H1 (cell line): ENCODE measurements around the gene SVIL. TPM values are rescaled to one million over a fixed set of nuclear protein-coding genes. Genes with fewer than 3 reads are reported as not detected.
A peak's percentile ranks its signal among the peaks of the same experiment; 100 is the strongest.

Experiments used
- CTCF ChIA-PET: fragments of 300-600 bp; sonication (Branson Sonifier 250); formaldehyde crosslinking; loops from one replicate; lab custom pipeline; 2021; ENCODE audit not compliant: partially characterized antibody; lab: Charles Lee
- POLR2A ChIA-PET: fragments of 300-600 bp; sonication (Branson Sonifier 250); formaldehyde crosslinking; loops from one replicate; lab custom pipeline; 2021; ENCODE audit warnings: inconsistent platforms; ENCODE audit not compliant: partially characterized antibody; lab: Charles Lee
- DNase-seq, 2 experiments: peaks; one replicate each; pipeline versions ENCODE4 v3.0.0 to v3.0.0-alpha.2; 2010 to 2022; ENCODE audit warnings: low spot score in 2 of 2, low read depth in 1 of 2, mixed read lengths in 1 of 2
- FAIRE-seq: peaks from 2 replicates; lab custom pipeline; 2011; peaks lifted over from hg19 to GRCh38; lab: Jason Lieb, UNC
- H2AFZ ChIP-seq: 2 replicates; pipeline ENCODE4 v1.8.1; 2012; ENCODE audit warnings: low read length, inconsistent platforms
- H2AK5ac ChIP-seq: 2 replicates; pipeline ENCODE4 v1.6.1; 2013; ENCODE audit warnings: low read depth, low read length
- H2BK120ac ChIP-seq: replicated peaks from 2 replicates; pipeline ENCODE3; 2013; ENCODE audit warnings: low read depth, low read length, inconsistent platforms
- H2BK12ac ChIP-seq: 2 replicates; pipeline ENCODE4 v1.6.1; 2013; ENCODE audit warnings: low read depth, low read length
- H2BK15ac ChIP-seq: 2 replicates; pipeline ENCODE4 v1.6.1; 2013; ENCODE audit warnings: low read length
- H2BK20ac ChIP-seq: 2 replicates; pipeline ENCODE4 v1.6.1; 2013; ENCODE audit warnings: low read length
- H2BK5ac ChIP-seq: 2 replicates; pipeline ENCODE4 v1.6.1; 2013; ENCODE audit warnings: low read depth, low read length
- H3K14ac ChIP-seq: 2 replicates; pipeline ENCODE4 v1.6.1; 2013; ENCODE audit warnings: inconsistent platforms; ENCODE audit not compliant: insufficient read length
- H3K18ac ChIP-seq: 2 replicates; pipeline ENCODE4 v1.6.1; 2013; ENCODE audit warnings: low read length; ENCODE audit errors: extremely low read depth
- H3K23ac ChIP-seq: 2 replicates; pipeline ENCODE4 v1.6.1; 2013; ENCODE audit warnings: inconsistent platforms; ENCODE audit not compliant: insufficient read length
- H3K23me2 ChIP-seq: 2 replicates; pipeline ENCODE4 v1.6.1; 2013; ENCODE audit warnings: low read depth, low read length
- H3K27ac ChIP-seq: 2 replicates; pipeline ENCODE4 v1.6.1; 2011; ENCODE audit warnings: low read depth, low read length, inconsistent platforms
- H3K27me3 ChIP-seq, 4 experiments: replicated peaks in 1 of 4; 1 replicate in 1 of 4; 2 replicates in 3 of 4; pipeline versions ENCODE4 v1.6.1 to v1.8.1; 2011 to 2013; ENCODE audit warnings: low read length in 3 of 4, mild to moderate bottlenecking in 3 of 4, inconsistent platforms in 2 of 4, mixed read lengths in 2 of 4, moderate library complexity in 1 of 4; ENCODE audit not compliant: control insufficient read depth in 3 of 4, insufficient read depth in 3 of 4; ENCODE audit errors: extremely low read depth in 1 of 4
- H3K36me3 ChIP-seq, 4 experiments: 2 replicates each; pipeline versions ENCODE4 v1.6.1 to v1.8.1; 2011 to 2013; ENCODE audit warnings: mild to moderate bottlenecking in 4 of 4, low read length in 3 of 4, moderate library complexity in 2 of 4, control low read depth in 1 of 4, inconsistent platforms in 1 of 4; ENCODE audit not compliant: insufficient read depth in 4 of 4, control insufficient read depth in 2 of 4
- H3K4ac ChIP-seq: replicated peaks from 2 replicates; pipeline ENCODE3; 2013; ENCODE audit warnings: low read length, low read depth, mixed read lengths, inconsistent platforms; ENCODE audit not compliant: insufficient read length
- H3K4me1 ChIP-seq, 4 experiments: replicated peaks in 1 of 4; 1 replicate in 1 of 4; 2 replicates in 3 of 4; pipeline versions ENCODE4 v1.6.1 to v1.8.1; 2011 to 2013; ENCODE audit warnings: low read length in 3 of 4, inconsistent platforms in 2 of 4, mixed read lengths in 1 of 4; ENCODE audit not compliant: insufficient read depth in 4 of 4, control insufficient read depth in 3 of 4
- H3K4me2 ChIP-seq, 2 experiments: 2 replicates each; pipeline versions ENCODE4 v1.6.1 to v1.8.1; 2011 to 2013; ENCODE audit warnings: low read depth in 2 of 2, low read length in 2 of 2, control low read depth in 1 of 2, inconsistent platforms in 1 of 2, mild to moderate bottlenecking in 1 of 2; ENCODE audit not compliant: insufficient read depth in 1 of 2
- H3K4me3 ChIP-seq, 4 experiments: fragments of 200-600, 300-600 bp in 1 of 4; sonication (generic), shearing (Covaris generic), sonication (Bioruptor Twin) in 1 of 4; 2 replicates each; pipeline versions ENCODE4 v1.5.1 to v1.8.1; 2011 to 2016; ENCODE audit warnings: low read length in 4 of 4, low read depth in 3 of 4, control low read depth in 2 of 4, inconsistent platforms in 2 of 4, mild to moderate bottlenecking in 2 of 4, mixed read lengths in 1 of 4, moderate library complexity in 1 of 4; ENCODE audit not compliant: insufficient read depth in 2 of 4; ENCODE audit errors: extremely low read depth in 1 of 4
- H3K56ac ChIP-seq: replicated peaks from 2 replicates; pipeline ENCODE3; 2013; ENCODE audit warnings: low read depth, mild to moderate bottlenecking, mixed read lengths, low read length, inconsistent platforms; ENCODE audit not compliant: insufficient read length
- H3K79me1 ChIP-seq: 2 replicates; pipeline ENCODE4 v1.6.1; 2013; ENCODE audit warnings: low read depth, low read length, control low read depth
- H3K79me2 ChIP-seq, 2 experiments: 2 replicates each; pipeline versions ENCODE4 v1.6.1 to v1.8.1; 2012 to 2013; ENCODE audit warnings: low read length in 2 of 2, mild to moderate bottlenecking in 2 of 2, inconsistent platforms in 1 of 2; ENCODE audit not compliant: insufficient read depth in 2 of 2, control insufficient read depth in 1 of 2
- H3K9ac ChIP-seq, 4 experiments: replicated peaks in 1 of 4; 1 replicate in 1 of 4; 2 replicates in 3 of 4; pipeline versions ENCODE4 v1.6.1 to v1.8.1; 2011 to 2013; ENCODE audit warnings: low read depth in 3 of 4, low read length in 3 of 4, control low read depth in 2 of 4, mild to moderate bottlenecking in 2 of 4, moderate library complexity in 2 of 4, inconsistent platforms in 1 of 4; ENCODE audit errors: extremely low read depth in 1 of 4
- H3K9me3 ChIP-seq, 2 experiments: 2 replicates each; pipeline versions ENCODE4 v1.6.1 to v1.8.1; 2012 to 2013; ENCODE audit warnings: mild to moderate bottlenecking in 2 of 2, moderate library complexity in 2 of 2, control low read depth in 1 of 2, inconsistent platforms in 1 of 2, low read depth in 1 of 2, low read length in 1 of 2, mixed read lengths in 1 of 2; ENCODE audit not compliant: insufficient read depth in 2 of 2
- H4K20me1 ChIP-seq, 2 experiments: replicated peaks in 1 of 2; 2 replicates each; pipeline versions ENCODE3 to v1.8.1; 2011 to 2013; ENCODE audit warnings: inconsistent platforms in 2 of 2, low read length in 2 of 2, mild to moderate bottlenecking in 1 of 2; ENCODE audit not compliant: insufficient read depth in 2 of 2, control insufficient read depth in 1 of 2
- H4K5ac ChIP-seq: 2 replicates; pipeline ENCODE4 v1.6.1; 2013; ENCODE audit warnings: low read length, low read depth, mixed read lengths, inconsistent platforms; ENCODE audit not compliant: insufficient read length
- H4K8ac ChIP-seq: 2 replicates; pipeline ENCODE4 v1.8.0; 2013; ENCODE audit warnings: mild to moderate bottlenecking, moderate library complexity, low read length, inconsistent platforms; ENCODE audit not compliant: insufficient read depth; ENCODE audit errors: extremely low read depth
- H4K91ac ChIP-seq: replicated peaks from 2 replicates; pipeline ENCODE3; 2013; ENCODE audit warnings: low read length, mixed read lengths, inconsistent platforms; ENCODE audit not compliant: insufficient read length
- NANOG ChIP-seq: IDR thresholded peaks from 2 replicates; pipeline ENCODE4 v1.6.1; 2011; ENCODE audit warnings: low read length, low read depth, mild to moderate bottlenecking, inconsistent platforms; ENCODE audit not compliant: insufficient read depth, poor library complexity, severe bottlenecking
- TAF1 ChIP-seq: IDR thresholded peaks from 2 replicates; pipeline ENCODE4 v1.6.1; 2011; ENCODE audit warnings: mild to moderate bottlenecking, low read depth, low read length
- WGBS, 2 experiments: shearing (Covaris generic) in 1 of 2; methylation state at CpG; one replicate each; pipeline versions ENCODE4 v1.1.6 to v1.1.7; 2013 to 2015; ENCODE audit warnings: low lambda C conversion rate in 2 of 2, mixed read lengths in 2 of 2, inconsistent platforms in 1 of 2, low coverage in 1 of 2, missing lambda C conversion rate in 1 of 2; ENCODE audit not compliant: insufficient replicate concordance in 2 of 2, insufficient coverage in 1 of 2, insufficient read length in 1 of 2; ENCODE audit errors: extremely low coverage in 1 of 2, missing lambda C conversion rate in 1 of 2; 5-methylcytosine and 5-hydroxymethylcytosine counted together
- polyA plus RNA-seq, 7 experiments: library from polyadenylated mRNA; depleted of rRNA in 3 of 7; stranded (reverse) in 5 of 7; unstranded in 2 of 7; fragments of >200 nt in 5 of 7; fragments of 200-250 nt in 2 of 7; gene quantifications; 1 replicate in 5 of 7; 2 replicates in 1 of 7; 4 replicates in 1 of 7; pipeline versions ENCODE4 v1.2.1 to v1.2.3, GENCODE V29; 2011 to 2013; ENCODE audit warnings: missing spikeins in 2 of 7, mixed read lengths in 2 of 7
- total RNA-seq: library from RNA; stranded (reverse); fragmentation: NEBNext Ultra II Directional; extraction: Animal tissue kit (Norgen Biotek cat#: 25700); gene quantifications from 2 replicates; pipeline ENCODE4 v1.2.1, GENCODE V29; 2021

SVIL gene
- total and polyA plus RNA-seq, 2 of the 8 experiments (the other 6 are each of a cell fraction or from before 2014, with no cell fraction given): 4.7 to 15.4 TPM

DNA sequence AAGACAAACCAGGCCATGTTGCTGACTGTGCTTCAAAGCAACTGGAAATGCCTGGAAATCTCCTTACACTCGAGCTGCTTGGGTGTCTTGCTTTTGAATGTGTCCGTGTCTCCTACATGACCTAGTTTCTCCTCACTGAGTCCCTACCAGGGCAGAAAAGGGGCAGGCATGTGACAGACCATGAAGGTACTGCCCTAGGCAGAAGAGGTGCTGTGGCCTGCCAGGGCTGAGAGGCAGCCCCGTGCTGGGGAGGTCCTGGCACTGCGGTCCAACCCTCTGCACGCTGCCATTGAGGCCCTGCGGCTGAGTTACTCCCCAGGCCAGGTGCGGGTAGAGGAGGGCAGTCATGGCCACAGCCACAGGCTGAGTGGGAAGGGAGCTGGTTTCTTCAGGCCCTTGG, 186.6 kb downstream of the SVIL start:
- Histone ChIP-seq H2AK5ac (no peak overlapping the region), H3K9me3 (no peaks in the 10 kb centered on the region), H3K4me2 (no peak overlapping the region), H3K23me2 (no peaks in the 10 kb centered on the region), H4K20me1 (no peaks in the 10 kb centered on the region), H3K4me1 (no peaks in the 10 kb centered on the region; a peak in 1 of 7 replicates), H4K91ac (no peak overlapping the region), H2BK12ac (no peak overlapping the region; the same call in 1 of the 2 replicates), H3K56ac (no peak overlapping the region), H3K36me3 (no peaks in the 10 kb centered on the region), H4K8ac (no peak overlapping the region), H2BK5ac (no peak overlapping the region), H3K79me1 (no peaks in the 10 kb centered on the region), H2BK120ac (no peak overlapping the region), H3K14ac (no peak overlapping the region), H3K9ac (no peak overlapping the region), H3K27ac (no peak overlapping the region), H3K79me2 (no peaks in the 10 kb centered on the region), H3K27me3 (no peaks in the 10 kb centered on the region), H2BK20ac (no peak overlapping the region), H3K4ac (no peak overlapping the region), H3K23ac (no peak overlapping the region), H4K5ac (no peak overlapping the region), H3K18ac (no peak overlapping the region), H3K4me3 (no peak overlapping the region), H2BK15ac (0 out of 2 replicates have a peak overlapping the region, but pooled peaks have one; percentile 12), H2AFZ (peak overlapping the region; percentile 58; the same call in 1 of the 2 replicates)
- ChIA-PET POLR2A (no interaction called here), CTCF (interaction anchor here (0.6 to 2.2 kb wide), 16 partner anchors 10 to 503 kb away, joined by 3 to 12 read pairs (median 4); no protein-coding TSS in a partner anchor)
- DNase-seq (no peak), FAIRE-seq (no peak)
- TF ChIP-seq TAF1: no peak
- no peak for TF ChIP-seq NANOG
- WGBS, 2 experiments: 86% methylated on average over 7 of the region's 7 CpGs; no CpG with 5 or more reads in 1 of the 2 experiments
